Testis (tissue), 5 donors: ENCODE data around the gene DDT. TPM values are rescaled to one million over a fixed set of nuclear protein-coding genes. Genes with fewer than 3 reads are reported as not detected.
"Not testable (repeated sequence)": the region's sequence is repeated elsewhere in the genome, so short reads cannot be mapped to it uniquely, and the experiment has no call there.

Experiments
- DNase-seq: peaks from one replicate; pipeline ENCODE4 v3.0.0-alpha.2; 2019
- H3K27ac ChIP-seq, 2 donors: fragments of 200-600 bp; sonication (generic); one replicate each; pipeline ENCODE4 v1.5.1; 2019
- H3K27me3 ChIP-seq: fragments of 200-600 bp; sonication (generic); one replicate; pipeline ENCODE4 v1.5.1; 2019
- H3K36me3 ChIP-seq: fragments of 200-600 bp; sonication (generic); one replicate; pipeline ENCODE4 v1.5.1; 2017; ENCODE audit warnings: low read depth; ENCODE audit errors: missing control alignments
- H3K4me1 ChIP-seq: fragments of 200-600 bp; sonication (generic); one replicate; pipeline ENCODE4 v1.5.1; 2019
- H3K4me3 ChIP-seq, 2 donors: fragments of 200-600 bp; sonication (generic); one replicate each; pipeline ENCODE4 v1.5.1; 2017 to 2019
- H3K9me3 ChIP-seq: fragments of 200-600 bp; sonication (generic); one replicate; pipeline ENCODE4 v1.5.1; 2017
- CTCF ChIP-seq, 3 experiments: fragments of 450-650 bp in 2 of 3; fragments of 200-600 bp in 1 of 3; sonication (generic) in 1 of 3; IDR thresholded peaks; one replicate each; pipeline ENCODE4 v1.5.1; 2016 to 2019; ENCODE audit warnings: antibody characterized with exemption in 3 of 3, mild to moderate bottlenecking in 2 of 3, moderate library complexity in 1 of 3
- POLR2A ChIP-seq: fragments of 450-650 bp; IDR thresholded peaks from one replicate; pipeline ENCODE4 v1.6.1; 2017; ENCODE audit warnings: antibody characterized with exemption, mild to moderate bottlenecking, moderate library complexity
- WGBS, 2 donors: methylation state at CpG; one replicate each; pipeline ENCODE4 v1.1.5; 2018; 5-methylcytosine and 5-hydroxymethylcytosine counted together
- intact Hi-C: fragments of 100-400 bp; cut with DNase I; formaldehyde crosslinking; loops from one replicate; pipeline ENCODE4 v1.15.1; 2023; ENCODE audit warnings: low total_unique reads
- long read RNA-seq, 2 donors: transcript quantifications; one replicate each; lab custom pipeline, GENCODE V29; 2026
- polyA plus RNA-seq: library from polyadenylated mRNA; stranded (reverse); fragments of 350-450 nt; fragmentation: Illumina TruSeq; extraction: RNeasy Lipid Tissue Mini Kit (QIAGEN cat#74804); gene quantifications from one replicate; pipeline ENCODE4 v1.2.3, GENCODE V29; 2014; ENCODE audit warnings: low read depth, low replicate concordance; ENCODE audit not compliant: insufficient read depth
- total RNA-seq, 2 donors: library from RNA; depleted of rRNA; stranded (reverse); fragments of >200 nt; gene quantifications; one replicate each; pipeline ENCODE4 v1.2.3, GENCODE V29; 2016

DDT gene
- total RNA-seq (10 to 100 TPM; 80.0 to 80.5 TPM), polyA plus RNA-seq (79.7 TPM)
- long read RNA-seq, donor 1, transcript DDT-202 (3 exons, 713 nt), result major isoform, 38 of 39 reads
- long read RNA-seq, donor 1, partial matches to known transcripts, result 0 of 39 reads
- long read RNA-seq, donor 1, other reads (novel, unspliced or antisense), result 0 of 39 reads
- long read RNA-seq, donor 2, transcript DDT-202 (3 exons, 713 nt), result major isoform, 28 of 29 reads
- long read RNA-seq, donor 2, partial matches to known transcripts, result 0 of 29 reads
- long read RNA-seq, donor 2, other reads (novel, unspliced or antisense), result 0 of 29 reads

- intact Hi-C loops, result loop anchor here (5.0 kb wide), 1 partner anchor 47 kb away; no protein-coding TSS in a partner anchor
- WGBS, 2 donors, result no CpG with 5 or more reads among the region's 29 CpGs
Measured at GRCh38 chr22:23974345-23974744, at the start of gene DDT. TSS of gene DDT (minus strand) at chr22:23974441. CDS start at chr22:23974414, 27 bp downstream.

DNA sequence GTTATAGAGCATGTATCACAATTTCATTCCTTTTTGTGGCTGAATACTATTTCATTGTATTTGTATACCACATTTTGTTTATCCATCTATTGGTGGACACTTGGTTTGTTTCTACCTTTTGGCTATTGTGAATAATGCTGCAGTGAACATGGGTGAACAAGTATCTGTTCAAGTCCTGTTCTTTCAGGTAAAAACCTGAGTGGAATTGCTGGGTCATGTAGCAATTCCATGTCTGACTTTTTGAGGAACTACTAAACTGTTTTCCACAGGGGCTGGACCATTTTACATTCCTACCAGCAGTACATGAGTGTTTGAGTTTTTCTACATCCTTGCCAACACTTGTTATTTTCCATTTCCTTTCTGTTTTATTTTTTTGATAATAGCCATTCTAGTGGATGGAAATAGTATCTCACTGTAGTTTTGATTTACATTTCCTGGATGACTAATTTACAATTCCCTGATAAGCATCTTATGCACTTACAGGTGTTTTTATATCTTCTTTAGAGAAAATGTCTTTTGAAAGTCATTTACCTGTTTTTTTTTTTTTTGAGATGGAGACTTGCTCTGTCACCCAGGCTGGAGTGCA, 49.1 kb upstream of the DDT start:
- Histone ChIP-seq H3K4me1 (peaks cover 3% of the 10 kb centered on the region), H3K27me3 (no peaks in the 10 kb centered on the region), H3K36me3 (no peaks in the 10 kb centered on the region), H3K9me3 (no peaks in the 10 kb centered on the region), H3K27ac (no peak overlapping the region), H3K4me3 (no peak overlapping the region)
- DNase-seq, result no peak
- no peak for TF ChIP-seq CTCF (IDR thresholded peaks at IDR 0.05)
- TF ChIP-seq POLR2A, result no peak
- intact Hi-C loops, result no loop called here

More at GRCh38 chr22:23974345-23974744, at the start of gene DDT:
- H3K4me3 ChIP-seq, H3K27ac ChIP-seq, H3K27me3 ChIP-seq, H3K36me3 ChIP-seq, H3K4me1 ChIP-seq, DNase-seq, H3K9me3 ChIP-seq: not testable (repeated sequence)

- 94 to 100% methylated on average over 3 of the region's 3 CpGs for WGBS, 2 donors
- no peak overlapping the region for H3K27ac ChIP-seq
- DNase-seq, result no peak
- no peak overlapping the region for H3K4me3 ChIP-seq
- intact Hi-C loops, result no loop called here
- no peaks in the 10 kb centered on the region for H3K36me3 ChIP-seq
- no peaks in the 10 kb centered on the region for H3K9me3 ChIP-seq
- peaks cover 3% of the 10 kb centered on the region for H3K4me1 ChIP-seq
- no peaks in the 10 kb centered on the region for H3K27me3 ChIP-seq
- TF ChIP-seq CTCF (IDR thresholded peaks at IDR 0.05) (no peak), POLR2A (no peak)
Measured at GRCh38 chr22:24021304-24021703, 47.1 kb upstream of the DDT start.

DNA sequence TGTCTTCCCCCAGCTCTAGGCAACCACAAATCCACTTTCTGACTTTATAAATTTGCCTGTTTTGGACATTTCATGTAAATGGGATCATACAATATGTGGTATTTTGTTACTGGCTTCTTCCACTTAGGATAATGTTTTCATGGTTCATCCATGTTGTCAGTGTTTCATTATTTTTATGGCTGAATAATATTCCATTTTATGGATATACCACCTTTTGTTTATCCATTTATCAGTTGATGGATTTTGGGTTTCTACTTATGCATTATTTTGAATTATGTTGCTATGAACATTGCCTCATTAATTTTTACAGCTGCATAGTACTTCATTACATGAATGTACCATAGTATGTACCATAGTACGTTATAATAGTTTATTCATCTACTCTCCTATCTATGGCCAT, 41.9 kb upstream of the DDT start:
- H3K27me3 ChIP-seq, result no peaks in the 10 kb centered on the region
- no peaks in the 10 kb centered on the region for H3K9me3 ChIP-seq
- WGBS, 2 donors, result 94 to 100% methylated on average over 1 of the region's 1 CpG
- DNase-seq, result no peak
- intact Hi-C loops, result no loop called here
- TF ChIP-seq POLR2A (no peak), CTCF (IDR thresholded peaks at IDR 0.05) (no peak)
- peaks cover 12% of the 10 kb centered on the region for H3K4me1 ChIP-seq
- no peak overlapping the region for H3K4me3 ChIP-seq
- no peaks in the 10 kb centered on the region for H3K36me3 ChIP-seq
- H3K27ac ChIP-seq, result no peak overlapping the region

GRCh38 chr22:24011735-24012068, 37.5 kb upstream of the DDT start:
- peak overlapping the region; percentile 37 to 58 for H3K27ac ChIP-seq
- H3K36me3 ChIP-seq, result no peaks in the 10 kb centered on the region
- intact Hi-C loops, result no loop called here
- peaks cover 12% of the 10 kb centered on the region for H3K4me1 ChIP-seq
- no peaks in the 10 kb centered on the region for H3K27me3 ChIP-seq
- no peak for DNase-seq
- 0 to 1% methylated on average over 8 to 10 of the region's 10 CpGs for WGBS, 2 donors
- TF ChIP-seq POLR2A (no peak), CTCF (IDR thresholded peaks at IDR 0.05) (no peak)
- no peaks in the 10 kb centered on the region for H3K9me3 ChIP-seq
- peak overlapping the region; percentile 71 to 94 for H3K4me3 ChIP-seq
